ENCODE data around the gene USF3. TPM values are rescaled to one million over a fixed set of nuclear protein-coding genes. Genes with fewer than 3 reads are reported as not detected.

Gene USF3
- total and polyA plus RNA-seq, 2 of the 4 experiments (the other 2 are of a cell fraction) = 3.0 to 5.2 TPM

DNA sequence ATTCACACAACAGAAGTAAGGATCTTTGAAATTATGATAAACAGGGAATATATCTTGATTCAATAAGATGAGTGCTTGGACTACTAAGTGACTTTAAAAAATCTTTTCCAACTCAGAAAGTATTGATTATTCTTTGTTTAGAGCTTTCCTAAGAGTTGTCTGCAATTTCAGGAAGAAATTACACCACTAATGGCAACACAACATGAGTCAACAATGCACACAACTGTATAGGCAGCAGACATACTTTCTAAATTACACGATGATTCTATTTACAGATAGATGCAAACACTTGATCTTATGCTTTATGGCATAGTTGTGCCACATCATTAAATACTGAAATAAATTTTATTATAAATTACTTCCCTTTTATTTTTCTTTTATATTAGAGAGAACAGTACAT lies 45.2 kb upstream of the USF3 start:
- CTCF ChIA-PET = interaction anchor here (1.9 kb wide), 1 partner anchor 54 kb away, joined by 4 read pairs; no protein-coding TSS in a partner anchor
- H4K8ac ChIP-seq (ENCODE audit: low read depth in 2 of 2, low read length in 2 of 2) = no peak overlapping the region
- H4K20me1 ChIP-seq (ENCODE audit: insufficient read depth, low read length) = peaks cover 63% of the 10 kb centered on the region
- no peak overlapping the region for H4K5ac ChIP-seq (ENCODE audit: low read depth, low read length)
- DNase-seq (no peak), ATAC-seq (ENCODE audit: low read depth) (no peak)
- no peak overlapping the region for H3K56ac ChIP-seq (ENCODE audit: extremely low read depth, insufficient read depth, low read length)
- H3K9me3 ChIP-seq (ENCODE audit: control insufficient read depth, insufficient read depth, low read length) = no peaks in the 10 kb centered on the region
- H3K14ac ChIP-seq (replicated peaks; ENCODE audit: low read depth, low read length) = no peak overlapping the region
- peaks cover 10% of the 10 kb centered on the region; the same call in 1 of the 2 replicates for H3K9me1 ChIP-seq (ENCODE audit: insufficient read depth, low read length)
- H3K27me3 ChIP-seq (ENCODE audit: control insufficient read depth, insufficient read depth, low read length) = no peaks in the 10 kb centered on the region
- intact Hi-C loops (cut with micrococcal nuclease) (loop anchor here (10.0 kb wide), 2 partner anchors 313 to 687 kb away; partner anchors contain the start of genes CCDC191 and QTRT2), dilution Hi-C loops (cut with HindIII; ENCODE audit: low sequenced_read_pairs, unreplicated experiment) (no loop called here), in situ Hi-C loops (cut with MboI; ENCODE audit: low sequenced_read_pairs) (no loop called here)
- no peaks in the 10 kb centered on the region for H3K36me3 ChIP-seq (ENCODE audit: control insufficient read depth, insufficient read depth, low read length)
- H3K4ac ChIP-seq (ENCODE audit: low read depth, low read length) = no peak overlapping the region
- peaks cover 8% of the 10 kb centered on the region for H3K4me1 ChIP-seq (ENCODE audit: control insufficient read depth, insufficient read depth, low read length)
- no peak overlapping the region for H2BK120ac ChIP-seq (ENCODE audit: low read depth, low read length)
- H2BK20ac ChIP-seq (ENCODE audit: low read depth, low read length) = no peak overlapping the region
- H2AFZ ChIP-seq (replicated peaks; ENCODE audit: low read length, poor library complexity) = no peak overlapping the region
- no peak overlapping the region for H3K23ac ChIP-seq (ENCODE audit: low read depth, low read length)
- H3K4me3 ChIP-seq (ENCODE audit: insufficient read depth, low read depth, low read length) = no peak overlapping the region
- no peak overlapping the region for H2BK15ac ChIP-seq (ENCODE audit: low read depth, low read length)
- no peak overlapping the region for H2BK5ac ChIP-seq (ENCODE audit: low read depth, low read length, poor library complexity, severe bottlenecking)
- no peak overlapping the region for H2AK5ac ChIP-seq (ENCODE audit: low read depth, low read length)
- POLR2A ChIA-PET (ENCODE audit: unreplicated experiment) = no interaction called here
- no peak overlapping the region for H3K4me2 ChIP-seq (ENCODE audit: low read depth, low read length)
- no peak overlapping the region for H3K9ac ChIP-seq (ENCODE audit: low read depth, low read length)
- H3K27ac ChIP-seq (ENCODE audit: insufficient read depth, low read length) = no peak overlapping the region
- peaks cover 3 to 50% of the 10 kb centered on the region in 2 experiments; a peak in 3 of 4 replicates for H3K79me1 ChIP-seq (ENCODE audit: low read depth in 1 of 2, low read length in 2 of 2)
- TF ChIP-seq MXI1 (IDR thresholded peaks at IDR 0.05; ENCODE audit: borderline replicate concordance, low read depth, low read length) = no peak
- no peak for TF ChIP-seq NFE2L2 (IDR thresholded peaks at IDR 0.05; ENCODE audit: low read depth, low read length)
- no peak for TF ChIP-seq FOS (IDR thresholded peaks at IDR 0.05; ENCODE audit: low read depth, low read length)
- TF ChIP-seq RCOR1 (IDR thresholded peaks at IDR 0.05; ENCODE audit: insufficient replicate concordance, low read length) = no peak
- no peak for TF ChIP-seq SMC3 (IDR thresholded peaks at IDR 0.05; ENCODE audit: low read depth, low read length)
- TF ChIP-seq POLR2A (IDR thresholded peaks at IDR 0.05; ENCODE audit: low read depth, low read length) = no peak
- TF ChIP-seq, protein P1, sequence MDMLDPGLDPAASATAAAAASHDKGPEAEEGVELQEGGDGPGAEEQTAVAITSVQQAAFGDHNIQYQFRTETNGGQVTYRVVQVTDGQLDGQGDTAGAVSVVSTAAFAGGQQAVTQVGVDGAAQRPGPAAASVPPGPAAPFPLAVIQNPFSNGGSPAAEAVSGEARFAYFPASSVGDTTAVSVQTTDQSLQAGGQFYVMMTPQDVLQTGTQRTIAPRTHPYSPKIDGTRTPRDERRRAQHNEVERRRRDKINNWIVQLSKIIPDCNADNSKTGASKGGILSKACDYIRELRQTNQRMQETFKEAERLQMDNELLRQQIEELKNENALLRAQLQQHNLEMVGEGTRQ (IDR thresholded peaks at IDR 0.05; ENCODE audit: low read depth, low read length) = no peak
- no peak for TF ChIP-seq CEBPB (IDR thresholded peaks at IDR 0.05; ENCODE audit: low read depth, low read length)
- TF ChIP-seq RAD21 (IDR thresholded peaks at IDR 0.05; ENCODE audit: low read length) = no peak
- TF ChIP-seq ELK1 (IDR thresholded peaks at IDR 0.05; ENCODE audit: borderline replicate concordance, low read depth, low read length) = no peak
- no peak for TF ChIP-seq MAFK (IDR thresholded peaks at IDR 0.05; ENCODE audit: low read depth, low read length)
- TF ChIP-seq RFX5 (IDR thresholded peaks at IDR 0.05; ENCODE audit: low read depth, low read length) = no peak
- TF ChIP-seq MAZ (IDR thresholded peaks at IDR 0.05; ENCODE audit: borderline replicate concordance, low read depth, low read length) = no peak
- H2AK9ac ChIP-seq (replicated peaks; ENCODE audit: low read depth, low read length, poor library complexity) = no peak overlapping the region
- no peak overlapping the region for H4K91ac ChIP-seq (ENCODE audit: insufficient read depth, low read depth, low read length)
- no TSS peak for BruUV-seq (replicated peaks)
- WGBS, 2 experiments (ENCODE audit: extremely low coverage in 2 of 2, insufficient read length in 1 of 2) = no CpG with 5 or more reads among the region's 1 CpG
- no peak overlapping the region for H3K18ac ChIP-seq (ENCODE audit: low read depth, low read length)
